ENCODE measurements around the gene TRIM44.
"Not testable (repeated sequence)": the region's sequence is repeated elsewhere in the genome, so short reads cannot be mapped to it uniquely, and the experiment has no call there.

TRIM44 gene

DNA sequence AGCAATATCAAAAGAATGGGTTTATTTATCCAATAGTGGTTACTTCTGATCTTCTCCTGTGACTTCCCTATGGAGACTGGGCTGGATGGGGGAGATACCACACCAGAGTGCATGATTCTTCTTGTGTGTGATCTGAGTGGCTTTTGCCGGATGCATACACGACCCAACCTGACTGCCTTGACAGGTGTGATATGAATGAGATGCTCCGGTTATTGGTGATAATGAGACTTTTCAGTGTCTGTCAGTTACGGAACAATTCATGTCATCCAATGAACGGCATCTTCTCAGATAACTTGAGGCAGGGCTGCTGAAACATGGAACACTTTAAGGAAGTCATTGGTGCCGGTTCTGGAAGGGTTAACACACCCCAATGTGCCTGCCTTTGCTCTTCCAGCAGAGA, 26.6 kb upstream of the TRIM44 start:
- DNase-seq = no peak

- no peak for DNase-seq
Observed at GRCh38 chr11:35639591-35640179, 22.9 kb upstream of the TRIM44 start.

GRCh38 chr11:35641171-35641897, 21.2 kb upstream of the TRIM44 start:
- DNase-seq = no peak

DNA sequence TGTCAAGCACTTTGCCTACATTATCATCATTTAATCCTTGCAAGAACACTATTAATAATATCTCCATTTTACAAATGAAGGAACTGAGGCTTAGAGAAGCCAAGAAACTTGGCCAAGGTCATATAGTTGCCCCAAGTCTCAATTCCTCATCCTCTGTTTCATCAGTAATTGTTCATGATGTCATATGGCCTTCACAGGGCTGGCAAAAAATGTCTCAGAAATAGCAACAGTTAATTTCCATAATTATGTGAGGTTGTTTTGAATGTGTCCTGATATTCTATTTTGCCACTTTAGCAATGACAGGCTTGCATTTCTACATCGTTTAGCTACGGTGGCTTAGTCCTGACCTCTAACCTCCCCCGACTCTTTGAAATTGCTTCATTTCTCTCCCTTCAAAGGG, 20.6 kb upstream of the TRIM44 start:
- DNase-seq = no peak

- no peak for DNase-seq
Observed at GRCh38 chr11:35647421-35648093, 15.0 kb upstream of the TRIM44 start.

DNA sequence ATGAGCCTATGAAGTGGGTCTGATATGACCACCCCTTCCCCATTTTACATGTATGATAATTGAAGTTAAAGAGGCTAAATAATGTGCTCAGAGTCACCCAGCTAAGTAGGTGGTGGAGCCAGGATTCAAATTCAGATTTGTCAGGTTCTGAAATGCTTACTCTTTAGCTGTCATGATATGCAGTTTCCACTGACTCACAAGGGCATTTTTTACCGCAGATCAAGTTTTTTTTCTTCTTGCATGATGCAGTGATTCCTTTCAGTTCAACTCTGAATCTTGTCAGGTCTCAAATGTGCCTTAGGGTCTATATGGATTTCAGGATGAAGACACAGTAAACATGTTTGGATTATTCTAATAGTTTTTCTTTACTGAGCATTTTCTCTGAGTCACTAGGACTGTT, 12.6 kb upstream of the TRIM44 start:
- DNase-seq = no peak

GRCh38 chr11:35650467-35650866, 12.1 kb upstream of the TRIM44 start:
- no peak for DNase-seq

DNA sequence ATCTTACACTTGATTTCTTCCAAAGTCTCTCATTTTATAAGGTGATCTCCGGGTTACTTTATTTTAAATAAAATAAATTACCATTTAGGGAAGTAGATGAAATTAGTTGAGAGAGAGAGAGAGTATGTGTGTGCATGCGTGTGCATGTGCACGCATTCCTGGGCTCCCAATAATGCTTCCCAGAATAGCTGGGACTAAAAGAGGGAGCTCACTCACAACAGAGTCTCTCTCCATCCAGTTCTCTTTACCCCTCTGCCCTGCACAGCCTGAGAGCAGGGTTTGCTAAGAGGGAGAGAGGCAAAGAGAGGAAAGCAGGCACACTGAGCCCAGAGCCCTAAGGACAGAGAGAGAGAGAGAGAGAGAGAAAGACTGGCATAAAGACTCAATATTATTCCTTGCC, 11.3 kb upstream of the TRIM44 start:
- no peak for DNase-seq

GRCh38 chr11:35652786-35653185, 9.8 kb upstream of the TRIM44 start:
- not testable (repeated sequence) for DNase-seq

GRCh38 chr11:35654711-35655110, 7.9 kb upstream of the TRIM44 start:
- no peak for DNase-seq

DNA sequence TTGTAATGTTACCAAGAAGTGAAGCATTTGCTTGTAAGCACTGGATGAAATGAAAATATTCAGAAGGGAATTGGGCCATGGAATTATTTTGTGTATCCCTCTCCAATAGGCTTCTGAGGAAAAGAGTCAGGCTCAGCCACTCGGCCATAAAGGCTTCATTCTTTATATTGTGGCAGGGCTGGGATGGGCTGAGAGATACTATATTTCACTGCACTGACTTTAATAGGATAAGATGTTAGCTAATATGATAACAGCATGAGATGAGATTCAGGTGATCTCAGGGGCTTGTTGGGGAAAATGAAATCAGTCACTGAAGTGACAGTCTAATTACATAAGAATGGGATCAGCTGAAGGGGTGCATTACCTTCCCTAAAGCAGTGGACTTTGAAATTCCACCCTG, 7.3 kb upstream of the TRIM44 start:
- no peak for DNase-seq

GRCh38 chr11:35655856-35656255, 6.7 kb upstream of the TRIM44 start:
- no peak for DNase-seq

DNA sequence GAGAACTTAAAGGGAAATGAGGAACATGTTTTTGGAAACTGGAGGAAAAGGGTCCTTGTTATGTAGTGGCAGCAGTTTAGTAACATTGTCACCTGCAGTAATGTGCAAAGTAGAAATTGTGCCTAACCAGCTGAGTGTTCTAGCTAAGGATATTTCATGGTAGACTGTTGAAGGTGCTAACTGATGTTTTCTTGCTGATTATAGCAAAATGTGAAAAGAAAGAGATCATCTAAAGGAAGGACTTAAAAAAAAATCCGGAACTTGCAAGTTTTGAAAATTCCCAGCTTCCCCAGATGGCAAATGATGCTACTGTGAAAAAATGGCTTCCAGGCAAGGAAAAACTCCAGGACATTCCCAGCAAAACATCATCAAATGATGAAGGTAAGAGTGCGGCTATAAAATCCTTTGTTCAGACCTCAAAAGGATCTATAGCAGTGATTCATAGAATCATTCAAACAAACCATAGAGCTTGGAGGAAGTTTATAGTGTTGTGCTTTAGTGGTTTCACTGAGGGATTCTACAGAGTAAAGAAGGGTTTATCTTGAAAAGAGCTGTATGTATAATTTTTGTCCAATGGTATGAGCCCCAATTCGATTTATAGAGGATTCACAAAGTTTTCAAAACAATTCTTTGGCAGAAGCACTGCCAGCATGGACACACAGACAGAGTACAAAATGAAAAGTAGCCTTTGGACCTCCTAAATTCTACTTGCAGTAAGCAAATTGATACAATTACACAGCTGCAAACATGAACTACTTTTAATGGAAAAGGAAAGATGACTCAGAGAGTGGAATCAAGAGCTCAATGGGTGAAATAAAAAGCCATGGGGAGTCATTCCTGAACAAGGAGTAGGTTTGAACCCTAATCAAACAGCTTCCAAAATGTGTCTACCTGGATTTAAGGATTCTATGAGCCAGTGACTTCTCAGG, 4.3 kb upstream of the TRIM44 start:
- no peak for DNase-seq

DNA sequence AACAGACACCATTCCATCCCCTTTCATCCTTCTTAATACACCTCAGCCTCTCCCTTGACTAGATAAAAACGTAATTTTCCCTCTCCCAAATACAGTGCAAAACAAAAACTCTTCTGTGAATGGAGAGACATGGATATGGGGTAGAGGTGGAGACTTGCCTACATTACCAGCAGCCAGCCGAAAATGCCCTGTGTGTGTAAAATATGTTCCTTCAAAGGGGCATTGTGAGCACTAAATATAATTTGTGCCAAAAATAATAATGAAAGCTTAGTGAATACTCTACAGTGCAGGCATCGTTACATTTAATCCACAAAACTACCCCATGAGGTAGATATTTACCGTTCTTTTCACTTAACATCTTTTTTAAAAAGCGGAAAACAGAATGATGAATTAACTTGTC, 1.0 kb upstream of the TRIM44 start:
- DNase-seq = no peak

DNA sequence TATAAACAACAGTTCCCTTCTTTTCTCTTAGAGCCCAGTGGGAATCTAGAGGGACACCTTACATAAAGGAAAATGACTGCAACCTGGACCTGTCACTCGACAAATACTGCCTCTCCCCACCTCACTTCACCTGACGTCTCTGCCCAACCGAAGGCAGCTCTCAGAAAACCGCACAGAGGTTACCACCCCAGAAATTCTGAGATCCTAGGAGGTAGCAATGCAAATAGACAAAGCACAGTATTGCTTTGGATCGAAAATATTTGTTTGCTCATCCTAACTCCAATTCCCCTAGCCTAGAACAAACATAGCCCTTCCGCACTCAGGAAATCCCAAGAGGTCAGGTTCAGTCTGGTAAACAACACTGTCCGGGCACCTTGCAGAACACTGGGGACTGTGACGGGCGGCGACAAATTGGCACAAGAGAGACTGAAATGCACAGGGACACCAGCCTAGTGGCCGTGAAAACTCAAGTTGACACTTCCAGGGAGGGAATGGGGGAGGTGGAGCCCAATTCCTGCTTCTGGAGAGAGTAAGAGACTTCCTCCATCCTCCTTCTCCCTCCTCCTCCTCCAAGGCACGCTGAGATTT, 420 bp upstream of the TRIM44 start:
- DNase-seq = peak; percentile 3

DNA sequence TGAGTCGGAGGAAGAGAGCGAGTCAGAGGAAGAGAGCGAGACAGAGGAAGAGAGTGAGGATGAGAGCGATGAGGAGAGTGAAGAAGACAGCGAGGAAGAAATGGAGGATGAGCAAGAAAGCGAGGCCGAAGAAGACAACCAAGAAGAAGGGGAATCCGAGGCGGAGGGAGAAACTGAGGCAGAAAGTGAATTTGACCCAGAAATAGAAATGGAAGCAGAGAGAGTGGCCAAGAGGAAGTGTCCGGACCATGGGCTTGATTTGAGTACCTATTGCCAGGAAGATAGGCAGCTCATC, 780 bp downstream of the TRIM44 start:
- DNase-seq = no peak

DNA sequence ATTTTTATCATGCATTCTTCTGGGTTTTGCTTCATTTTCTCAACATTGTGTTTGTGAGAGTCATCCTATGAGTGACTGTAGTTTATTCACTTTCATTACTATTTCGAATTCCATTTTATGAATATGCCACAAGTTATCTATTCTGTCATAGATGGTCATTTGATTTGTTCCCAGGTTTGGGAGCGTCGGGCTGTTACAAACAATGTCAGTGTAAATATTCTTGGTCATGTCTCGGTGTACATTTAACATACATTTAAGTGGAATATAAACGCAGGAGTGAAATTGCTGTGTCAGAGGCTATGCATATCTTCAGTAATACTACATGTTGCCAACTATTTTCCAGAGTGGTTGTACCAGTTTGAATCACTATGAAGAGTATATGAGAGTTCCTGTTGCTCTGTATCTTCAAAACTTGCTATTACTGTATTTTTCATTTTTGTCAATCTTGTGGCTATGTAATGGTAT, 2.4 kb downstream of the TRIM44 start:
- DNase-seq = no peak

- no peak for DNase-seq
Observed at GRCh38 chr11:35667257-35667656, 4.7 kb downstream of the TRIM44 start.

GRCh38 chr11:35668350-35668749, 5.8 kb downstream of the TRIM44 start:
- not testable (repeated sequence) for DNase-seq

DNA sequence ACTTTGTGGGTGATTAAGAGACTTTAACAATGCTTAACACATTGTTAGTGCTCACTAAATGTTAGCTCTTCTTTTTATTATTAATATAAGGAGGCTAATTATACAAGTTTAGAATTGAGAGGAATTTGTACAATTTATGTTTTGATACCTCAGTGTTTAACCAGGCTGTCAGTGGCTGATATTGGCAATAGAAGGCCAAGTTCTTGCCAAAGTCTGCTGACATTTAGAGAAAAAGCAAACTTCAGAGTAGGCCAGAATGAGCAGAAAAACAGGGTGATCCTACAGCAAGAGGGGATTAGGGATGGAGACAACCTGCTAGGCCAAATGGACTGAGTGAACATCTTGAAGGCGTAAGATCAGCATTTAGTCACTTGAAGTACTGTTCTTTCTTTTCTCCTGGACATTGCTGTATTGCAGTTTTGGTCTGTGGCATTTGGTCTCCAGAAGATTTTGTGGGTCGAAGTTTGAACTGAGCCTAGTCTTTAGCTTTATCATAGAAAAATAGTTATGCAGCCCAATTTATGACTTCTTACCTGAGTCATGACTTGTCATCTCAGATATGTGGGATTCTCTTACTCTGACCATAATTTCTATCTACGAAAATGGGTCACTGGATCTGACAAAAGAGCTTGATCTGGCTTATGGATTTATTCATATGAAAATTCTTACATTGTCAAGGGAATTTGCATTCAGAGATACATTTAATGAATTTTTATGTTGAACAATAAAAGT, 9.0 kb downstream of the TRIM44 start:
- no peak for DNase-seq

- DNase-seq = no peak
Observed at GRCh38 chr11:35672608-35673007, 10.0 kb downstream of the TRIM44 start.

DNA sequence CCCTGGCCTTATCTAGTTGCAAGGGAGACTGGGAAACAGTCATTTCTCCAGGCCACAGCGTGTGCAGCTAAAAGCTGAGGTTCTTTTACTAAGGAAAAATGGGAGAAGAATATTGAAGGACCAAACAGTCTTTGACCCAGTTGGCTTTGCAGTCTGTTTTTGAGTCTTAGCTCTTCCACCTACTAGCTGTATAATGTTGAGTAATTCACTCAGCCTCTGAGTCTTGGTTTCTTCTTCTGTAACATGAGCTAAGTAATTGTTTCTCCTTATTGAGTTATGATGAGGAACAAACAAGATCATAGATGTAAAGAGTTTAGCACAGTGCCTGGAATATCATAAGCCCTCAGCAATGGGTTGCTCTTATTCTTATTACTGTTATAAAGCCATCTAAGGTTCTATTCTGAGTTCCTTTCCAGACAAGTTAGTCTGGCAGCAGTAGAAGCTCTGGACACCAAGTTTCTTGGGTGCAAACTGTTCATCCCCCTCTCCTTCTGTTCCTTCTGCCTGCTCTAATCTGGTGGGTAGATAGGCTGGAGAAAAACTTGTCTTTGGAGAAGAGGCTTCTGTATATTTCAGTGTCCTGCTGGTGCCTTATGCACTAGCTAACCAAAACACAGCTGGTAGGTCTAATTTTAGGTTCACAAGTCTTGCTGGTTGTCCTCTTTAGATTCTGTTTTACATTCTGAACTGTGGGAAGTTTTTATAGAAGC, 13.5 kb downstream of the TRIM44 start:
- no peak for DNase-seq

Measured in activated gamma-delta T cell treated with Interleukin-2 at 50 U/mL for 16 hours (primary cell).